ENCODE data around the gene ATXN2.
A peak's percentile ranks its signal among the peaks of the same experiment; 100 is the strongest.
"Not testable (repeated sequence)": the region's sequence is repeated elsewhere in the genome, so short reads cannot be mapped to it uniquely, and the experiment has no call there.

ATXN2 gene

DNA sequence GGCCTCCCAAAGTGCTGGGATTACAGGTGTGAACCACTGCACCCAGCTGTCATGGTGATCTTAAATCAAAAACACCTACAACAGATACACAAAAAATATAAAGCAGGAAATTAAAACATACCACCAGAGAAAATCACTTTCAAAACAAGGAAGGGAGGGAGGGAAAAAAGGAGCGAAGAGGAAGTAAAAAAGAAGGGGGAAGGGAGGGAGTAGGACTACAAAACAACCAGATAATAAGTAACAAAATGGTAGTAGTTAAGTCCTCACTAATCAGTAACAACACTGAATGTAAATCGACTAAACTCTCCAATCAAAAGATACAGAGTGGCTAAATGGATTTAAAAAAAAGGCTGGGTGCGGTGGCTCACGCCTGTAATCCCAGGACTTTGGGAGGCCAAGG, 104.4 kb downstream of the ATXN2 start:
- no peak for DNase-seq

DNA sequence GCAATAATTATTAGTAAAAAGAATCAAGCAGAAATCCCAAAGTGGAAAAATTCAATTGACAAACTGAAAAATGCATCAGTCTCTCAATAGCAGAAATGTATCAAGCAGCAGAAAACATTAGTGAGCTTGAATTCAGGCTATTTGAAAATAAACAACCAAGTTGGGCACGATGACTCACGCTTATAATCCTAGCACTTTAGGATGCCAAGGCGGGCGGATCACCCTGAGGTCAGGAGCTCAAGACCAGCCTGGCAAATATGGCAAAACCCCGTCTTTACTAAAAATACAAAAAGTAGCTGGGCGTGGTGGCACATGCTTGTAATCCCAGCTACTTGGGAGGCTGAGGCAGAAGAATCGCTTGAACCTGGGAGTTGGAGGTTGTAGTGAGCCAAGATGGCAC, 106.1 kb downstream of the ATXN2 start:
- not testable (repeated sequence) for DNase-seq

DNA sequence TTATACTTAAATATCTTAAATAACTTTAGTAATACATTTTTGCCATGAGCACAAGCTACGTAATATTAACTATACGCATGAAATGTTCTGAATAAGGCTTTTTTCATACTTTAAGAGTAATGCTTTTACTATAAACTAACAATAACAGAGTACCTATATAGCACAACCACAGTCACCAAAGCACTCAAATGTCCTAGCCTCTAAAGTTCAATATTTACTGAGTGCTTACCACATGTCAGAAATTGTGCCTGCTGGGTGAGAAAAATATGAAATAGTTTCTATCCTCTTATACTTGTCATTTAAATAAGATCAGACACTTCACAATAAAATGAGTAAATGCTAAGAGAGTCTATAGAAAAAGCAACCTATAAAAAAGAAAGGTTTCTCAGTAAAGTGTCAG, 110.3 kb downstream of the ATXN2 start:
- DNase-seq = no peak

DNA sequence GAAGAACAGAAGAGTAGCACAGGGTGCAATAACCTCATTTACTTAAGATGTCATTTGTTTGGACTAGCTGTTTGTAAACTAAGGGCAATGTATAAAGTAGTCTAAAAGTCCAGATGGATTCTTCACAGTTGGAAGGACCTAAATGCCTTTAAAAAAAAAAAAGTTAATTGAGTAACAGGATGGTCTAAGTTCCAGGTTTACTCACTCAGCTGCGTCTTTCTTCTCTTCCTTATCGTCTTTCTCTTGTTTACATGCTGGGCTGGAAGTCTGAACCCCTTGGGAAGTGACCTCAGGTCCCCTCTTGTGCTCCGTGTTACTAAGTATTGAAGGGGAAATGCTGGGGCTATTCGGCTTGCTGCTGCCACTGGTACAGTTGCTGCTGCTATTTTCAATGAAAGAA, 110.8 kb downstream of the ATXN2 start:
- no peak for DNase-seq

DNA sequence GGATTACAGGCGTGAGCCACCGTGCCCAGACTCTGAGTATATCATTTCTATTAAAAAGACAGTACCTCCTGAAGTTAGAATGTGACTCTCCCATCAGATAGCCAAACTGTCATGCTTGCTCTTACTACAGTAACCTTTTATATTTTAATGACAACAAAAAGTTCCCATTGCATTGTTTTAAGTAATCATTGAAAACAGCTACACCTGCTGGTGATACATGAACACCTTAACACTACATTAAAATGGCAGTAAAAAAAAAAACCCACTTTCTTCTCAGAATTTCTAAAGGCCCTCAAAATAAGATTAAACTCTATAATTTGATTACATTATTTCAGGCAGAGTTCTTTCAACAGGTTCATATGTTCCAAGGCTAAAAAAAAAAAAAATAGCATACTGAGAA, 116.7 kb downstream of the ATXN2 start:
- peak in 1 of 2 experiments; percentile 11 for DNase-seq

DNA sequence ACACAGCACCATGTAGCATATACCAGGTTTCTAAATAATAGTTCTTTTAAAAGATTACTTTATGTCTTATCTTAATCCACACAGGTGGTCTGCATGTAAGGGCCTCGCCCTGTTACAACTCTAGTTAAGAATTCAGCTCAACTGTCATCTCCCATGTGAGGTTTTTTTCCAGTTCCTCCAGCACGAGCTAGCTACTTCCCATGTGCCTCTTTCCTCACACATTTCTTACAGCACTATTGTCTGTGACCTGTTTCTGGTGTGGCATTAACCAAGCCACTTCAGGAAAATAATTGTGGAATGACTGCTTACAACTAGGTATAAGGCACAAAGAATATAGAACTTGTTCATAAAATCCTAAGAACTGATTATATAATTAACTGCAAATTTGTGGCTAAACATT, 127.9 kb downstream of the ATXN2 start:
- DNase-seq = no peak

DNA sequence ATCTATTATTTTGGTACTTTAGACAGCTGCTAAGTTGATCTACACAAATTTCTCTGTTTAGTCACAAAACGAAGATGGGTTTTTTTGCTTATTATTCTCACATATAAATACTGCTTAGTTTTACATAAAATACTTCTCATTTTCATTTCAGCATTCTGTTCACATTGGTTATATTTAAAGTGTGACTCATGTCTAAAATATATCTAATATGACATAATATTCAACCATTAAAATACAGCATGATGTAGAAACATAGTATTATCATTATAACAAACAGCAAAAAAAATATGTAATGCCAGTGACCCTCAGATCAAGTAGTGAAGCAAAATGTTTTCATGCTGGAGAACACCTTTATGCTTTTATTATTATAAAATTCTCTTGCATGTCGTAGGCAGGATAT, 129.7 kb downstream of the ATXN2 start:
- no peak for DNase-seq

DNA sequence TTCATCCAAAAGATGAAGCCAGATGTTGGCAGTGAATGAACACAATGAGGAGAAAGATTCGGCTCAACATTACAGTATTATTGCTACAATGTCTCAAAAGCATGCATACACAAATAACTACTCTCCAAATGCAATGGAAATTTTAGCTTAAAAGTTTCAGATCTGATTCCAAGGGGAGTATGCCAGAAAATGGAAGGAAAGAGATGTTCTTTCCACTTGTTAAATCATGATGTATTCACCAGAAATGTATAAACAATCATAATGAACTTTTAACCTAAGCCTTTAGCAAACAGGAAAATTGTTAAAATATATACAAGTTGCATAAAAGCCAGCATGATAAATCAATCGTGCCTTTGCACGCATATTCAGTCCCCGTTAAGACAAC, 131.3 kb downstream of the ATXN2 start:
- no peak for DNase-seq

DNA sequence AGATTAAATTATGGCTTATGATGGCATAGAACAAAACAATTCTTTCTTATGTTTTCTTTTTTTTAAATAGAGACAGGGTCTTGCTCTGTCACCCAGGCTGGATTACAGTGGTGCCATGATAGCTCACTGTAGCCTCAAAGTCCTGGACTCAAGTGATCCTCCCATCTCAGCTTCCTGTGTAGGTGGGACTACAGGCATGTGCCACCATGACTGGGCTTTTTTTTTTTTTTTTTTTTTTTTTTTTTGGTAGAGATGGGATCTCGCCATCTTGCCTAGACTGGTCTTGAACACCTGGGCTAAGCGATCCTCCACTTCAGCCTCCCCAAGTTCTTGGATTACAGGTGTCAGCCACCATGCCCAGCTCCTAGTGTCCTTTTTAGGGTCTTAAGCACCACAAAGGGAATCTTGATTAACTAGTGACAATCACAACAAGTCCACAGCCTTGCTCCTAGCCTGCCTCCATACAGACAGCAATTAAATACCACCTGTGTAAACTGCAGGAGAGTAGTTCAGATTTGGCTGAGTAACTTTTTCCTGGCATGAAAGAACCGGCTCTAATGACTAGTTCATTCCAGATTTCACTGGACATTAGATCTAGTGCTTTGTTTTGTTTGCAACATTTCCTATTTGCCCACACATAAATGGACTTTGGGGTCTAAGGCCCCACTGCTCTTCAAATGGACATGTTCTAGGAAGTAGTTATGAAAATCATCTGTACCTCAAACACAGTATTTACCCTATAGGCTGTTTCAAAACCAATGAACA, 131.8 kb downstream of the ATXN2 start:
- no peak for DNase-seq

DNA sequence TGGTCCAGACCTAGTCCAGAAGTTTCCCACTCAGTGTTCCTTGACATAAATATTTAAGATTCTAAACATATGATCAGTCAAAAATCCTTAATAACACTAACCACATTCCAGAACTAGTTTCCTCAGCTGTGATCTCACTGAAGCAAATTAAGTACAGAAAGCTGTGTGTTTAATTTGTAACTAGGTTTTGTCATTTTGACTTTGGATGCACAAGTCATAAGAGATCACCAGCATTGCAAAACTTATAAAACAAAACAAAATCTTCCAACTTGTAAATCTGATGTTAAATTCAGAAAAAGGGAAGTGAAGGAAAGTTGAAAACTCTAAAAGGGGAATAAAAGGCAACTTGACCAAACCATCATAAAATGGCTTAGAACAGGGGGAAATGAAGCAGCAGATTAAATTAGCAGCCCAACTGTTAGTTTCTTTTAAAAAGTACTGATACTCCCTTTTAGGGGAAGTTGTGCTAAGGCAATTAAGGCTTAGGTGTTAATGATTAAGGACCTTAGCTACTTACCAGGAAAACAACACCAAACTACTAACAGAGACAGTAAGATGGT, 136.8 kb downstream of the ATXN2 start:
- peak in 1 of 2 experiments; percentile 5 for DNase-seq

DNA sequence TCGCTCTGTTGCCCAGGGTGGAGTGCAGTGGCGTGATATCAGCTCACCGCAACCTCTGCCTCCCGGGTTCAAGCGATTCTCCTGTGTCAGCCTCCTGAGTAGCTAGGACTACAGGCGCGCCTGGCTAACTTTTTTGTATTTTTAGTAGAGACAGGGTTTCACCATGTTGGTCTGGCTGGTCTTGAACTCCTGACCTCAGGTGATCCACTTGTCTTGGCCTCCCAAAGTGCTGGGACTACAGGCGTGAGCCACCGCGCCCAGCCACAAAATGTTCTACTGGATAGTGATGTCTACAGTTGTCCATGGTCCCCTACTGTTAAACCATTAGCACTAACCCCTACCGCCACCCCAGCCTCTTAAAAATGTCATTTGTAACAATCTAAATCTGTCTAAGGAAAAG, 139.0 kb downstream of the ATXN2 start:
- not testable (repeated sequence) for DNase-seq

DNA sequence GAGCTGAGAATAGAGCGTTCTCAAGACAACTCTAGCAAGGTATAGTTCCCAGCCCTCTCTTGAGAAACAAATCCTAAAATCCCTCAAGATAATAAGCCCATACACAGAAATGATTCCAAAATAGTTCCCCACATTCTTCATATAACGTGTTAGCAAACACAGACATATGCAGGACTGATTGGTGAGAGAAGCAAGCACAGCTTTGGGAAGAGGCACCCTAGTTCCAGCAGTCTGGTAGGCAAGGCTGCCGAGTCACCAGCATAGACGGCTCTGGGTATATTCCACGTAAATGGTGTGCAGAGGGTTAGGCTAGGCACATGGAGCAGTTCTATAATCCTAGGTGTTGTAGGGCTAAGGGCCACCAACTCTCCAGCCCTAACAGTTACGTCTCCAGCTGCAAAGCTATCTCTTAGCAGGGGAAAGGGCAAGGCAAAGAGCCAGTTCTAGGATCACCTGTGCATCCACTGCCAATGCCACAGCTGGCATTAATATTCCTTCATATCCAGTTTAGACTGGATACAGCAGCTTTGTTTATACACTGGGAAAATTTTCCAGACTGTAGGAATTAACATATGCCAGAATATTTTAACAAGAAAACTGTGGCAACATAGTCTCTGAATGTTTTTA, 140.5 kb downstream of the ATXN2 start:
- no peak for DNase-seq

DNA sequence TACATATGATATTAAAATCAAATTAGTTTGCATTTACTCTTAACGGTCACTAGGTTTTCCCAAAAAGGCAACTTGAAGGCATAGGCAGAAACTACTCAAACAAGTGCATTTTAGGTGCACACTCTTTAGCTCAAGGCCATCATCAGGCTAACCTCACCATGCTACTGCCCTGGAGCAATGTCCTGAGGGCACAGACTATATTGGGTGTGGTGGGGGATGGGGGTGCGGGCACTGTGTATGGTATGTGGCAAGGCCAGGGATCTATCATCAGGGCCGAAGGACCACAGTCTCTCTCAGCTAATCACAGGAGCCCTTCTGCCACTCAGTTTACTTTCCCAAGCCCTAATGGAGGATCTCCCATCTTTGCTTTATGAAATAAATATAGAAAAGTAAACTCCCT, 141.5 kb downstream of the ATXN2 start:
- no peak for DNase-seq

DNA sequence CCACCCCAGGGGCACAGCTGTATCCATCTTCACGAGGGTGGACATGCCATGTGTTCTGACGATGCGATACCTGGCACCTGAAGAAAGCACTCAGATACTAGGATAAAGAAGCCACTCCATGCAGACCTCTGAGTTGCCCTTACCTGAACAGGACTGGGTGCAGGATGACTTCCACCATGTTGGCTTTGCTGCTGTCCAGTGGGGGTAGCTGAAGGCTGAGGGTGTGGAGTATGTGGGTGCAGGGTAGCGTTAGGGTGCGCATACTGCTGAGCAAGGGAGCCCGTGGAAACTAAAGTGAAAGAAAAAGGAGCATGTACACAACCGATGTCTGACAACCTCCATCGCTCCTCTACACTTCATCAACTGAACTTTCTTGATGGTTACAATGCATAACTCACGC, 142.0 kb downstream of the ATXN2 start:
- no peak for DNase-seq

DNA sequence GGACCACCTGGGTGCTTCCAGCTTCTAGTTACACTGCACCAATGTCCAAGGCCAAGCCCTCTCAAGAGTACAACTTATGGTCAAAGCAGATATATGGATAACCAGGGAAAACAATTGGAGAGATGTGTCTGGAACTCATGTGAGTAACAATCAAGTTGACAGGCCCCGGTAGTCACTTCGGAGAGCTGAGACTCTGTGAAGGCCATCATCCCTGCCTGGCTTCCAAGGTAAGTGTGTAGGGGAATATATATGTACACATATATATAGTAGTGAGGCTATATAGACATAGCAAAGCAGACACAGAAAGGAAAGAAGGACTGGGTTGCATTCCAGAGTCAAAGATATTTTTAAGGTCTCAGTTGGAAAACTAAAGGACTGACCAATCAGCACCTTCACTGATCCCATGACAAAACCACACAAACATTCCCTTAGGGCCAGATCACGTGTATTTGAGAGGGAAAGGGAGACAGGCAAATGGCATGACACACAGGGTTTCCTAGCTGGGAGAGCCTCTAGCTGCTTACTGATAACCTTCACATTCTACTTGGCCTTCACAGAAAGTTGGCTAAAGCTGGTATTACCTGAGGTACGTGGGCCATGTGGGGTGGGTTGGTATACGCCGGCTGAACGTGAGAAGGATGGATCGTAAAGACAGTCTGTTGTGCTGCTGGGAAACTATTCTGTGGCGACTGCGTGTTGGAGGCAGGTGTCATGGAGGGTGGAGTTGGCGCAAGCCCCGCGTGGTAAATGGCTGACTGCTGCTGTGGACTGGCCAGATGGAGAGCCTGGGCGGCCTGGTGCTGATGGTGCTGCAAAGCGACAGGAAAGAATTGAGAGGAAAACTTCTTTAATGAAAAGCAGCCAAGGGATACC, 143.4 kb downstream of the ATXN2 start:
- no peak for DNase-seq

DNA sequence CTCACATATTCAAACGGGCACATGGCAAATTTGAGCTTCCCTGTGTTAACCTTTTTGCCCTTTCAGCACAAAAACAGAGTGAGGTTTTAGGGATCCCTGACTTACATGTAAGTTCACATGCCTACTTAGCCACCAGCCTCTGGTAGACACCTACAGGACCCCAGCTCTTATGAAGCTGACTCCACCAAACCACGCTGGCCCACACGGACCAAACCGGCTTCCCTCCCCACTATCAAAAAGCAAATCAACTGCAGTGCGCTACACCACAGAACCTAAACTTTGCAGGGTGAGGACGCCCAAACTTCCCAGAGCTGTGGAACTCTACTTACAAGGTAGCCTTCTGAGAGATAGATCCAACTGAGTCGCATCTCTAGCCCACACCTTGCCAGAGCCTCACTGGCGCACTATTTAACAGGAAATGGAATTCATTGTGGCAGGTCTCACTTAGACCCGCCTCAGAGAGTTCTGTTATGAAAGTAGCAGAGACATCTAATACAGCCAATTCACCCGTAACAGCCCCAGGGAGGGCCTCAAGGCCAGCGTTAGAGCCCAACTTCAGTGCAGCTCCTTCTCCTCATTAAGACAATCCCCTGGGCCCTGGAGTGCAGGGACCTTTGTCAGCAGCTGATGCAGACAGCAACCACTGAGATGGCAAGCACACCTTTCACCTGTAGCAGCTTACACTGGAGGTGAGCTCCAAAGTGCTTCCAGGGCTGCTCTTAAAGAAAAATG, 144.2 kb downstream of the ATXN2 start:
- DNase-seq = no peak

DNA sequence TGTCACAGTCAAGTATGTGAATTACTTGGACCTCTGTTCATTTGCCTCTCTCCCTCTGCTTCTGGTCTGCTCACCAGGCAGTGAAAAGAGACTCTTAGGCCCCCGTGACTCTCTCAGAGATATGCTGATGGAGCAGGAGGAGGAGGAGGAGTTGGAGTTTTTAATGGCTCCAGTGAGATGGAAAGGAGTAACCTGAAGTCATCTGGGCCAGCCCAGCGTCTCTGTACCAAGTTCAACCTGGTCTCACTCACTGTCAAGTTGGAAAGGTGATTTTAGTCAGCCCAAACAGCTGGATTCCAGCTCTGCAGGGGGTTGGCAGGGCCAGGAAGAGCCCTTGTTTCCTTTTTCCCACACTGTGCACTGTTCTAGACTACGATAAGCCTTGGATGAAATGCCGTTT, 144.8 kb downstream of the ATXN2 start:
- DNase-seq = no peak

DNA sequence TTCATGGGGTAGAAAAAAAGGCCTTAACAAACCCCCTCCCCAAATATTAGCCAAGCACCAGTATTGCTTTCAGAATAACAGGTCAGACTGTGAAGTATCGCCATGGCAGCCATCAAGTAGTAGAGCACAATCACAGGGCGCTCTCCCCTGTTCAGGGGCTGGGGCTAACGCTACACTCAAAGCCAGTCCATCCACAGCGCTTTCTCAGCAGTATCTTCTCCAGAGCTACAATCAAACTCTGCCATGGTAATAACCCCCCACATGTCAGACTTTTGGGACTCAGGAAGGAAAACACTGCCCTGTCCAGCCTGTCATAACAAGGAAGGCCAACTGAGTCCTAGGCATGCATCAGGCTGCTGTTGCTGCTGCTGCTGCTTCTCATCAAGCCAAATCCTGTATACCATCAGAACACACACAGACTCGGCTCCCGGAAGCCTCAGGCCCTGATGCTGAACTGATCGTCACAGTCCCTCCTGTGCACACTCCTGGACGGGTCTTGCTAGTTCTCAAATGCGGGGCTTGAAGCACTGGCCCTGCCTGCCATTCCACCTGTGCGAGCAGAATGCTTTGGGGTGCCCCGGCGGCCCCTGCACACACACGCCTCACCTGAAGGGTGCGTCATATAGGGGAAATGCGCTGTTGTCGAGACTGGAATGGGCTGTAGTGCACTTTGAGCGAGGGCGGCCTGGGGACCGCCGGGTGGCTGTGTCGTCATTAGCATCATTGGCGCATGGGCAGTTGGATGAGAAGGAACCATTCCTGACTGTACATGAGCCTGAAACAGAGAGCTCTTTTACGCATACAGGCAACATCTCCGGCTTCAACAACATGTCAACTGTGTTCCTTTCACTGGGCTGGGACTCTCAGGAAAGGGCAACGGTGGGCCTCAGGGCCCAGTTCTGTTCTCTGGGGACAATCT, 145.8 kb downstream of the ATXN2 start:
- DNase-seq = no peak

DNA sequence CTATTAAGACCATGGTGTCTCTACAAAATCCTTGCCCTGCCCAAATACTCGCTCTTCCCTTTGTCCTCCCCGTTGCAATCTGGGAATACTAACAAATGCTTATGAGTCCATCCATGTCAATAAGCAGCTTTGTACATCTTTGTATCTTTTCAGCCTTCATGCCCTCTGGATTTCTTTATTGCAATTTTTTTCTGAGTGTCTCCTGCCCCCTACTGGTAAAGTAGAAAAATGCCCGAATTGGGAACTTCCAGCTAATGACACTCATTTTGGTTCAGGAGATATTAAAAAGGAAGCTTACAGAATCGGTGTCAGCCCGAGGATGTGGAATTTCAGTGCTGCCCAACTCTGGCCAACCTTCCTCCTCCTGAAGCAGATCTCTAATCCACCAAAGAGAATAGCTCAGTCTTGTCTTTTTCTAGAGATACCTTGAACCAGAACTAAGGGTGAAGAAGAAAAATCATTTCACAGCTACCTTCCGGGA, 147.4 kb downstream of the ATXN2 start:
- DNase-seq = peak; percentile 57 to 69

DNA sequence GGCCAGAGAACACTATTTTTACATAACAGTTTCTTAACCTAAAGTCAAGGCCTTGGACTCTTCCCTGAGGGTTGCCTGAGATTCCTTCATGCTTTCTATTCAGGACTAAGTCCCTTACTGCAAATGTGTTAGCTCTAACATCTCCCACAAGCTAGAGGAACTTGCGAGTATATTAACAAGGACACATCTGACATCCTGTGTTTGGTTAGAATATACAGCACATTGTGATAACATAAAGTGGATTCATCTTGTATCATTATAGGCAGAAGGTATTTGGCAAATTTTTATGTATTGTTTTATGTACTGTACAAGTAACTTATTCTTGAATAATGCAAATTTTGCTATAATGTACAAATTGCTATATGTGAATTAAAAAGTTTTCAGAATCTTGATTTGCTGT, 147.9 kb downstream of the ATXN2 start:
- DNase-seq = no peak

DNA sequence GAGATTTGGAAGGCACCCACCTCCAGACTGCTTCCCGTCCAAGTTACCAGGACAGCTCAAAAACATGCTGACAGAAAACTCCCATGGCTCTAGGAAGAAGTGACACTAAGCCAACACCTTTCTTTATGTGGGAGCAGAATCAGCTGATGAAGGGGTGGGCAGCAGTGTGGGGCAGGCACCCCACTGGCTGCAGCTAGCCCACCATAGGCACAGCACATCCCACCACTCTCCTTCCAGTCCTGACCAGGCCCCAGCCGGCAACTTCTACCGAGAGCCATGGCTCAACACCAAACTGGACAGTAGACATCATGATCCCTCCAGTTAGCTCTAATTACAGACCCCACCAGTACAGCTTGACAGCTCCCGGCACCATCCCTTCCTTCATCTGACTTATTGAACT, 148.4 kb downstream of the ATXN2 start:
- DNase-seq = no peak

All from AML-193 (cell line).